HG02798 (cell line): ENCODE data around the gene VPS37D.
"Not testable (repeated sequence)": the region's sequence is repeated elsewhere in the genome, so short reads cannot be mapped to it uniquely, and the experiment has no call there.

ENCODE experiments used
- ATAC-seq: cut with Tn5 transposase; IDR thresholded peaks from one replicate; pipeline ENCODE4 v1.9.1; 2021; ENCODE audit warnings: mild to moderate bottlenecking; ENCODE audit not compliant: unreplicated experiment, poor library complexity

Gene VPS37D

DNA sequence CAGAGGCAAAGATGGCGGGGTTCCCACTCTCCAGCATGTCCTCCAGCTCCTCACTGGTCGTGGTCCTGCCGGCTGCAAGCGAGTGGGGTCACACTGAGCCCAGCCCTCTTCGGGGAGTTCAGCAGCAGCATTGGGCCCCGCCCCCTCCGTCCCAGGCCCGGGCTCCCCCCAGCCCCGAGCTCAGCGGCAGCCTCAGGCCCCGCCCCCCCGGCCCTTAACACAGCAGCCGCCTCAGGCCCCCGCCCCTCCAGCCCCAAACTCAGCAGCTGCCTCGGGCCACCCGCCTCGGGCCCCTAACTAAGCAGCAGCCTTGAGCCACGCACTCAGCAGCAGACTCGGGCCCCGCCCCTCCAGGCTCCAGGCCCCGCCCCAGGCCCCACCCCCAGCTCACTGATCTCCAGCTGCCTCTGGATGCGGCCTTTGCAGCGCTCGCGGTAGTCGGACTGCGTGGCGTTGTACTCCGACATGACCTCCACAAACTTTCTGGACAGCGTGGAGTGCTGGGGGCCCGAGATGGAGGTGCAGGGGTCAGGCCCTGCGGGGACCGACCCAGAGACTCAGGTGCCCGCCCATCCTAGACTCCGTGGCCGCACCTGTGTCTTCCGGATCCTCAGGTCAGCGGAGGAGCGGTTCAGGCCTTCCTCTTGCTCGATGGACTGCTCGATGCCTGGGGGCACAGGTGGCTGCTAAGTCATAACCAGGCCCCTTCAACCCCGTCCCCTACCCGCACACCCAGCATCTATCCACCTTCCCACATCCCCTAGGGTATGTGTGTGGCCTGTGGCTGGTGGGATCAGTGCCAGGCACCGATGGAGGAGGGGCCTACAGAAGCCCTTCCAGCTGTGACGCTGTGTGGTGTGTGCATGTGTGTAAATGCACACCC is 36.4 kb downstream of the VPS37D start:
- ATAC-seq = no peak

DNA sequence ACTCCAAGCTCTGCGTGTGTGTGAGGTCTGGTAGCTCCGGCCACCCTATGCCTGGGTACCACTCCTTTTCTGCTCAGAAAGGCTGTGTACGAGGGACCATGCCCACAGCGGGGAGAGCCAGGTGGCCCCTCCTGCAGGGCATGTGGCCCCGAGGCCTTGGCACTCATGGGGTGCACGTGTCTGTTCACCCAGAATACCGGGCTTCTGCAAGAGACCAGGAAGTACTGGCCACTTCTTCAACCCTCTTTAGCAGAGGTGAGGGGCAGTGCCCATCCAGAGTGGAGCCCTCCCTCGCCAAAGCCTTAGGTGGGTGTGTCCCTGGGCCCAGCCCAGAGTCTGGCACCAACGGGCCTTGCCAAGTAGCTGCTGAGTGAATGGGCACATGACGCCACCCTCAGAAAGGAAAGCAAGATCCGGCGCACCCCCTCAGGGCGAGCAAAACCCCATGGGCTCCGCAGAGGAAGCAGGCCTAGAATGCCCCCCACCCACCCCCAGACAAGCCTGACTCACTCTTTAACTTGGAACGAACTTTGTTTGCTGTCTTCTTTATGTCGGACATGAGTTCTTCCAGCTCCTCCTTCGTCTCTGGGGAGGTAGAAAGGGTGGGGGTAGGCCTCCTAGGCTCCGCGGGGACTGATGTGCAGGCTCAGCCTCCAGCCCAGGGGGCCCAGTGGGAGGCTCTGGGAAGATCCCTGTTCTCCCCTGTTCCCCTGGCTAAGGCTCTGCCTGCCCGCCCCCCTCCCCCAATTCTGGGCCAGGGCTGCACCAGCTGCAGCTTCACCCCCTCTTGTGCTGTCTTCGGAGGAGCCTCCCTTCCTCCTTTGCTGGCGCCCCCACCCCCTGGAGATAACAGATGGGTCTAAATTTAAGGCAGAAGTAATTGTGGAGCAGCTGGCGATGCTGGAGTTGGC is 37.3 kb downstream of the VPS37D start:
- ATAC-seq = no peak

DNA sequence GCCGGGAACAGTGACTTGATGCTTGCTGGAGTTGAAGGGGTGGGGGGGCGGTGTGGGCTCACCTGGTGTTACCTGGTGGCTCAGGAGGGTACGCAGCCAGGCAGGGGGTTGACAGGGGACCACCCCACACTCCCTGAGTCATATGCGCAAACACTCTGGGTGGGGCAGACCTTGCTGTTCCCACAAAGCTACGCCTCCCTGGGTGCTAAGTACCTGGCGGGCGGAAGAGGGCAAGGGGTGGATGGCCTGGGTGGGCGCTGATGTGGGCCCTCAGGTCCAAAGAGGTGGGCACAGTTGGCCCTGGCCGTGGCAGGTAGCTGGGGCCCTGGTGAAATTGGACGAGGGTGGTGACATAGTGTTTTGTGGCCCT is 37.9 kb downstream of the VPS37D start:
- no peak for ATAC-seq

DNA sequence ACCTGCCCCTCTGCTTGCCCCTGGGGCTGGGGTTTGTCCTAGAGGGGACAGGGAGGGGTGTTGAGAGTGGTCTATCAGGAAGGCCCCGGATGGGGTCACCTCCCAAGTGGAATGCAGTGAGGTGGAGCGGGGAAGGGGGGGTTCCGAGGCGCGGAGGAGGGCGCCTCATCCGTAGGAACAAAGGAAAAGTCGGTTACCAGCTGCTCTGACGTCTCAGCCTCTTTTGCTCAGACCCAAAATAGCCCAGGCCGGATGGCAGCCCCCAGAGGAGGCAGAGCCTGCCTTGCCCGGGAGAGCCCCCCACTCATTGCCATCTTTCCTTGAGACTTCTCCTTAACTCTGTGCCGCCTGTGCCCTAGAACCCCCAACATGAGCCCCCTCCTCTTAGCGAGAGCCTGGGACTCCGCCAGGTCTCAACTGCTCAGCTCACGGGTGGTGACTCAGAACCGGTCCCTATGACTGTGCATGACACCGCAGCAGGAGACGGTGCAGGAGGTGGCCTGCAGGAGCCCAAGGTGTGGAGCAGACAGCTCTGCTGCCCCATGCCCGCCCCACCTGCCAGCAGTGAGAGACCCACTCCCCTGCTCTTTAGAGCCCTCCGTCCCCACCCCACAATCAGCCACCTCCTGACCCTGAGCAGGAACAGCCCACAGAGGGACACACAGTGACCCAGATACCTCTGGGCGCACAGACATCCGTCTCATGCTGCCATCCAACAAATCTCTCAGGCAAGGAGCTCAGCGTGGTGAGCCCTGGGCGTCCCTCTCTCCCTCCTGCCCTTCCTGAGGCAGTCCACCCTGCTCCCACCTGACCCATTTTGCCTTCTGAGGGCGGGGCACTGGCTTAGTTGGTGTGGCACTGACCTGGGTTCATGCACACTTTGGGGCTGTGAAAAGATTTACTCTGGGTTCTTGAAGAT is 38.8 kb downstream of the VPS37D start:
- ATAC-seq = no peak

DNA sequence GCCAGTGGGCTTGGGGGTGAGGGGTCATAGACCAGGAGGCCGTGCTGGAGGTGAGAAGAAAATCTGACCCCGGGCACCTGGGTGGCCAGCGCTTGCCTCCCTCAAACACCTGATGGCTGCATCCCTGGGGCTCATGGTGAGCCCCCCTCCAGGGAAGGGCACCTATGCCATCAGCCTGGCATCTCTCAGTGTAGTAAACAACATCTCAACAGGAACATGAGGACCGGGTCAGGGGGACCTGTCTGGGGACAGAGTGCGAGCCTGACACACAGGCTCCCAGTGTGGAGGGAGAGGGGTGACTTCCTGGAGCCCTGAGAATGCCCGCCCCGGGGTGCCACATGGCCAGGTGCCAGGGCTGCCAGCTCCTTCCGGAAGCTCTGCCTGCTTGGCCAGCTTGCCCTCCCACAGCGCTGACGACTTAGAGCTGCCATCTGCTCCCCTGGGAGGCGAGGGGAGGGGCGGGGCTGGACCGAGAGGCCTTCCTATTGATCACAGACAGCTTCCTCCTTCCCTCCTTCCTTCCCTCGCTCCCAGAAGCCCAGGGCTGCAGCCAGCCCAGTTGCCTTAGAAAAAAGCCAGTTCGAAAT is 39.5 kb downstream of the VPS37D start:
- no peak for ATAC-seq

DNA sequence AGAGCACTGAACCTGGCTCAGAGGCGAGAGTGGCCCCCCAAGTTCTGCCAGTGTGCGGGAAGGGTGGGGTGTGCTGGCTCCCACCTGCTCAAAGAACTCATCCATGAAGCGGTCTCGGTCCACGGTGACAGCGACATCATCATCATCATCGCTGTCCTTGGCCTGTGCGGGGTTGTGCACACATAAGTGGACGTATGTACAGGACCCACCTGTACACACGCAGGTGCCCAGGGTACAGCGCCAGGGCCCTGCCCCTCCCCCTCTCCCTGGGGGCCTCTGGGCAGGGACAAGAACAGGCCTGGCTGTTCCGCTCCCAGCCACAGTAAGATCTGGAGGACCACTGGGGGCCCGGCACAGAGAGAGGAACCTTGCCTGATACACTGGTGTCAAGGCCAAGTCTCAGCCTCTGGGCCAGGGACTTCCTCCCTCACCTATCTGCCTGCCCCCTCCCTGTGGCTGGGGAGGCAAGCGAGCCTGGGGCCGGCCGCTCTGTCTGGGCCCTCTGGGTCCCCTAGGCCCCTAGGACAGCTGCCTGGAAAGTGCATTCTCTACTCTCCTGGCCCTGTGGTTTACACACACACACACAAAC is 41.4 kb downstream of the VPS37D start:
- ATAC-seq = no peak

DNA sequence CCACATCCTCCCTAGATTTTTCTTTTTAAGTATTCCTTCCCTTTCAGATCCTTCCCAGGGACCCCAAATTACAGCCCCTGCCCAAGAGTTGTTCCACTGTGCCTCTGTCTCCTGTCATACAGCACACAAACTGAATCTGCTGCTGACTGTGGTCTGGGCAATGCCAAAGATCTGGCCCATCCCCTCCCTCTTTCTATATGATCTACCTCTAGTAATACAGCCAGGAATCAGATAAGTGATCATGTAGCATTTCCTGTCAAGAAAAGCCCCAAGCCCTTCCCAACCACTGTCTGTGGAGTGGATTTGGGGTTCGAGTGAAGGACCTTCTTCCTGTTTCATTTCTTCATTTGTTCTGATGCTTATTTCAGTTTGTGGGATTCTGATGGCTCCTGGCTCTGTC is 45.1 kb downstream of the VPS37D start:
- ATAC-seq = no peak

DNA sequence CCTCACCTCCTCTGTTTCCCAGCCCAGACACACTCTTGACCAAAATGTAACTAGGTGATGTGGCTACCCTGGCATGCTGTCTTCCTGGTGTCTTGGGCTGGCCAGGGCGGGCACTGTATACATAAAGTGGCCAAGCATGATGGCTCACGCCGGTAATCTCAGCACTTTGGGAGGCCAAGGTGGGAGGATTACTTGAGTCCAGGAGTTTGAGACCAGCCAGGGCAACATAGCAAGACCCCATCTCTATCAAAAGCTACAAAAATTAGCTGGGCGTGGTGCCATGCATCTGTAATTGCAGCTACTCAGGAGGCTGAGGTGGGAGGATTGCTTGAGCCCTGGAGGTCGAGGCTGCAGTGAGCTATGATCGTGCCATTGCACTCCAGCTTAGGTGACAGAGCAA is 45.7 kb downstream of the VPS37D start:
- not testable (repeated sequence) for ATAC-seq

DNA sequence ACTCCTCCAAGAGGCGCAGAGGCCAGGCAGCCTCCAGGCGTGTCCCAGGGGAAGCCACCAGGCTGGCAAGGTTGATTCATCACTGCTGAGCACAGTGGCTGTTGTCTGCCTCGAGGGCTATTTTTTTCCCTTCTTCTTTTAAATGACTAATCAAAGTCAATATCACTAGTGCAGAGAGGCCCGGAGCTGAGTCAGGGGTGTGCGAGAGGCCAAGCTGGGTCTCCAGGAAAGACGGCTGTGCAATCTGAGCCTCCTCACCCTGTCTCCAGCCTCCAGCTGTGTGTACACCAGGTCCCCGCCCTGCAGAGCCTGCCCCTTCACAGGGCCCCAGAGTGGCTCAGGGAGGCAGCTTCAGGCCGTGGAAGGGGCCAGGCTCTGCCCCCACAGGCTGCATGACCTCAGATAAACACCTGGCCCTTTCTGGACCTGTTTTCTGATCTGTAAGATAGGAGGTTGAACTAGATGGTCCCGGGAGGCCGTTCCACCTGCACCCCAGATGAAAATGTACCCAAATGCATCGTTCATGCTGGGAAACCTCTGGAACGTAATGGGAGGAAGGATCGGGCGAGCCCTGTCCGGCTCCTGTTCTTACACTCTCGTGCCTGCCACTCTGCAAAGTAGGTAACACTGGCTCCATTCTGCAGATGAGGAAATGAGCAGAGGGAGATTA is 48.2 kb downstream of the VPS37D start:
- no peak for ATAC-seq

DNA sequence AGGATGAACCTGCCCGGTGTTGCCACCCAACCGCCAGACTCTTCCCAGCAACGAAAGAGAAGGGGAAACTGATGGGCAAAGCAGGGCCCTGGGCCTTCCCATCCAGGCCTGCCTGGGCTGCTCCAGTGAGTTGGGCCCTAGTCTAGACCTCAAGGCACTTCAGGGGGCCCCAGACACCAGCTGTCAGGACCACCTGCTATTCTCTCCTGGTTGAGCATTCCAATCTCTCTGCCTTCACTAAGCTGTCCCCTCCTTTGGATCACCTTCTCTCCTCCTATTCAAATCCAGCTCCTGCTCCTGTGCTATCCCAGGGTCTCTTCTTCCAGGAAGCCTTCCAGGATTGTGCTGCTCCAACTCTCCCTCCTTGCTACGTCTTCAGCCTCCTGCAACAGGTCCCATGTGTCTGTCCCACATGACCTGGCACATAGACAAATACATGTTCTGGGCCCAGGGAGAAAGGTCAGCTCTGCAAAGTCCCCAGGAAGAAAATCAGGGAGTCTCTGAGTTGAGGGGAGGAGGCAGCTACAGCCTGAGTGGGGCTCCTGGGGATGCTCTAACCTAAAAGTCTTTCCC is 48.8 kb downstream of the VPS37D start:
- ATAC-seq = no peak

DNA sequence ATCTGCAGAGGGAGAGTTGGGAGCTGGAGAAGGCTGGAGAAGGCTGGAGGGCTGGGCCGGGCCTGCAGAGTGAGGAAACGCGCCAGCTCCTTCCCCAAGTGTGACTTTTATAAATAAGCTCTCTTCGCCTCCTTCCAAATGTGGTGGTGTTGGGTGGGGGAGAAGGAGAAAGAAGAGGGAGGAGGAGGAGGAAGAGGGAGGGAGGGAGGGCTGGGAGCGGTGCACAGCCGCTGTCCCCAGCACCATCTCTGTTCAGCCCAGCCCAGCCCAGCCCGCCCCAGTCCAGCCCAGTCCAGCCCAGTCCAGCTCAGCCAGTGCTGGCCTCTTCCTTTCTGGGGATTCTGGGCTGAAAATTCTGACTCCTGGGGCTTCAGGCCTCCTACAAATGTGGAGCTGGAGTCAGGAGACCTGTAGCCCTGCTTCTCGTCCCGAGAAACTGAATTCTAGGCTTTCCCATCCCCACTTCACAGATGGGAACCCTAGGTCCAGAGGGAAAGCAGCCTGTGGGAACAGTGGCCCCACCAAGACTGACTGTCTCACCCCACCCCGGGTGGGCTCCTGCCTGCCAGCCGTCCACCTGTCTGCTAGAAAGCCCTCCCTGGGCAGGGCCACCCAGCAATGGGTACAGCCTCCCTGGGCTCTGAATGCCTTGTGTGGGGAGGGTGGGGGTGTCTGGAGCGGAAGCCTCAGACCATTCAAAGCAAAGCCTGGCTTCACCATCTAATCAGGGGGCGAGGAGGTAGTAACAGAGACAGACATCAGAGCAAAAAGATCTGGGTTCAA is 49.6 kb downstream of the VPS37D start:
- ATAC-seq = no peak

DNA sequence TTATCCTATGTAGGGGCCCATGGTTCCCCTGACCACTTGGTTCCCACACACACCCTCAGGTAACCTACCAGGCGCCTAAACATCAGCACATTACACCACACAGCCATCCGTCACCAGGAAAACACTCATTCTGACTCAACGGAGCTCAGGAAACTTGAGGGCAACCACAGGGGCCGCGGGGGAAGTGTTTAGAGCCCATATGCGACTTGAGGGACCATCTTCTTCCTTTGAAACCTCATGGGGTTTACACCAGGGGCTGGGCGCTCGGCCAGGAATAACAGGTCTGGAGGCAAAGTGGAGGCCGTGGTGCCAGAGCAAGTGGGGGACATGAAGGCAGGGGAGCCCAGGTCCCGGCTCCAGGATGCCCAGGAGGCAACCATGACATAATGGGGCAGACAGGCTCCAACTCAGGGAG is 50.4 kb downstream of the VPS37D start:
- no peak for ATAC-seq

DNA sequence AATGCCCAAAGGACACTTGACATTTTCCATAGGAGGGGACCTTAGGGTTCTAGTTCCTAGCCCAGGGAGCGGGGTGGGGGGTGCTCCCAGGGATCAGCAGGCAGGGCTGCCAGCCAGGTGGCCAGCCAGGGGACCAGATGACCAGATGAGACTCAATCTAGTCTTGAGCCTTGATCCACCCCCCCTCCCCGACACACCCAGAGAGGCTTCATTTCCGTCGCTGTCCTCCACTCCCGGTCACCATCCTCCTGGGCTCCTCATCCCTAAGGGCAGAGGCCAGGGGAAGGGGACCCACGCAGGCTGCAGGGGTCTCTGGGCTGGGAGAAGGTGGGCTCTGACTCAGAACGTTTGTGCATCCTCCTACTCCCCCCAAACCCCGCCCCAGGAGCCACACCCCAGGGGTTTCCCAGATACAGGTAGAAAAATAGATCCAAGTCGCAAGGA is 50.8 kb downstream of the VPS37D start:
- no peak for ATAC-seq

DNA sequence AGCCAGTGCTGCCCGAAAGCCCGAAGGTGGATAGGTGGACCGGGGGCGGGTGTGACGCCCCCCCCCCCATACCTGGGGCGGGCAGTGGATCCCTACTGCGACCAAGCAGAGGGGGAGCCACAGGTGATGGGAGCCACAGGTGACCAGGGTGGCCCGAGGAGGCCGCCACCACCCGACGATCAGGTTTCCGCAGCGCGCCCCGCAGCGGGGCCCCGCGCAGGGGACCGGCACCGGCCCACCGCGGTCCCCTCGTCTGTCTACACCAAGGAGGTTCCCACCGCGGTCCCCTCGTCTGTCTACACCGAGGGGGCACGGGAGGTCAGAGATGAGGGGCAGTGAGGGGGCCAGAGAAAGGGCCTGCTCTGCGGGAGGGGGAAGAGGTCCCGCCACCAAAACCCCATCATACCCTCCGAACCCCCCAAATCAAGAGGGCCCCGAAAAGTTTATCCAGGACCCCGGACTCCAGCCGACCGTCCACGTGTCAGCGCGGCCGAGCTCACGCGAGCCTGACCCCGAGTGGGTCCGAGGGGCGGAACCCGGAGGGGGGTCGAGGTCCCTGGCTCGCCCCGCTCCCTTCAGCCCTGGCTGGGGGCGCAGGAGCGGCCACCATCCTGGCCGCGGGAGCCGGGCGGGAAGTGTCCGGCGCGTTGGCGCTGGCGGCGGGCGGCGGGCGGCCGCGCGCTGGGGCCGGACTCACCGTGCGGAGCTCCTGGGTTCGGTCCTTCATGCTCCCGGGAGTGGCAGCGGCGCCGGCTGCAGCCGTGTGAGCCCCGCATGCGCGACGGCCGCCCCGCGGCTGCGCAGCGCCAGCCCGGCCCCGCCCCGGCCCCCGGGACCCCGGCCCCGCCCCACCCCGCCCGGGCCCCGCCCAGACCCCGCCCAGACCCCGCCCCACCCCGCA is 51.5 kb downstream of the VPS37D start, which contains the start of gene STX1A:
TSS of gene STX1A (minus strand) at position 765 of the 901 bp plus-strand sequence. CDS start at position 727, 38 bp downstream.
- peak; percentile 82 for ATAC-seq

DNA sequence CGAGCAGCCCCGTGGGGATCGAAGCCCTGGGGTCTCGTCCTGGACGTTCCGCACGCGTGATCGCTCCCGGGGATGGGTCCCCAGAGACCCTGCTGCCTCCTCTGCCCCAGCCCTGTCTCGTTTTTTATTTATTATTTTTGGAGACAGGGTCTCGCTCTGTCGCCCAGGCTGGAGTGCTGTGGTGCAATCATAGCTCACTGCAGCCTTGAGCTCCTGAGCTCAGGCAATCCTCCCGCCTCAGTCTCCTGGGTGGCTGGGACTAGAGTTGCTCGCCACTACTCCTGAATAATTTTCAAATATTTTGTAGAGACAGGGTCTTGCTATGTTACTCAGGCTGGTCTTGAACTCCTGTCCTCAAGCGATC is 52.2 kb downstream of the VPS37D start:
- no peak for ATAC-seq

DNA sequence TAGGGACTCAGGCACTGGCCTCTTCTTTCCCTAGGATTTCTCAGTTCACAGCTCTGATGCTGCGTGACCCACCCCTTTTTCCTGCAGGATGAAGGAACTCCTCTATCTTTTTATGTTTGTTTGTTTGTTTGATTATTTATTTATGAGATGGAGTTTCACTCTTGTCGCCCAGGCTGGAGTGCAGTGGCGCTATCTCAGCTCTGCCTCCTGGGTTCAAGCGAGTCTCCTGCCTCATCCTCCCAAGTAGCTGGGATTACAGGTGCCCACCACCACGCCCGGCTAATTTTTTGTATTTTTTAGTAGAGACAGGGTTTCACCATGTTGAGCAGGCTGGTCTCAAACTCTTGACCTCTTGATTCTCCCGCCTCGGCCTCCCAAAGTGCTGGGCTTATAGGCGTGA is 52.8 kb downstream of the VPS37D start:
- ATAC-seq = not testable (repeated sequence)

DNA sequence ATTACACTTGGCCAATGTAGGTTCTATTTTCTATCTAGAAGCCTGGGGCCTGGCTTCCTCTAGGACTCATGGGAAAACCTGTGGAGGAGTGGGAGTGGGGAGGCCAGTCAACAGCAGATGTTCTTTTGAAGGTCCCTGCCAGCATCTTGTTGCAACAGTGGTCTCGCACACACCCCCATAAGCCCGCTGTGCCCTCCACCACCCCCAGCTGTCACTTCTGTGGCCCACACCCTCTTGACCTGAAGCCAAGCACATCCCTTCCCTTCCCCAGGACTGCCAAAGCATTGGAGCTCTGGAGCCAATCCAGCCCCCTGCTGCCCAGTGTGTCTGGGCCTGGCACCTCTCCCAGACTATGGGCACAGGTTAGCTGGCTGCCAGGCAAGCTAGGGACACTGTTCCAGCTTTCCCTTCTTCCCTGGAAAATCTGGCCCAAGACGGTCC is 53.8 kb downstream of the VPS37D start:
- ATAC-seq = no peak
